ENCODE data around the gene SUN1.
"Not testable (repeated sequence)": the region's sequence is repeated elsewhere in the genome, so short reads cannot be mapped to it uniquely, and the experiment has no call there.

The SUN1 gene

DNA sequence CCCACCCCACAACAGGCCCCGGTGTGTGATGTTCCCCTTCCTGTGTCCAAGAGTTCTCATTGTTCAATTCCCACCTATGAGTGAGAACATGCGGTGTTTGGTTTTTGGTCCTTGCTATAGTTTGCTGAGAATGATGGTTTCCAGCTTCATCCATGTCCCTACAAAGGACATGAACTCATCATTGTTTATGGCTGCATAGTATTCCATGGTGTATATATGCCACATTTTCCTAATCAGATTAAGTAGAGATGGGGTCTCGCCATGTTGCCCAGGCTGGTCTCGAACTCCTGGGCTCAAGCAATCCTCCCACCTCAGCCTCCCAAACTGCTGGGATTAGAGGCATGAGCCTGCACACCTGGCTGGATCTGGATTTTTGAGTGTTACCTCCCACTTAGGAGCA is 28.5 kb upstream of the SUN1 start:
- DNase-seq, result not testable (repeated sequence)

- DNase-seq, result no peak
These were observed 27.0 kb upstream of the SUN1 start for GRCh38 chr7:805261-805660.

DNA sequence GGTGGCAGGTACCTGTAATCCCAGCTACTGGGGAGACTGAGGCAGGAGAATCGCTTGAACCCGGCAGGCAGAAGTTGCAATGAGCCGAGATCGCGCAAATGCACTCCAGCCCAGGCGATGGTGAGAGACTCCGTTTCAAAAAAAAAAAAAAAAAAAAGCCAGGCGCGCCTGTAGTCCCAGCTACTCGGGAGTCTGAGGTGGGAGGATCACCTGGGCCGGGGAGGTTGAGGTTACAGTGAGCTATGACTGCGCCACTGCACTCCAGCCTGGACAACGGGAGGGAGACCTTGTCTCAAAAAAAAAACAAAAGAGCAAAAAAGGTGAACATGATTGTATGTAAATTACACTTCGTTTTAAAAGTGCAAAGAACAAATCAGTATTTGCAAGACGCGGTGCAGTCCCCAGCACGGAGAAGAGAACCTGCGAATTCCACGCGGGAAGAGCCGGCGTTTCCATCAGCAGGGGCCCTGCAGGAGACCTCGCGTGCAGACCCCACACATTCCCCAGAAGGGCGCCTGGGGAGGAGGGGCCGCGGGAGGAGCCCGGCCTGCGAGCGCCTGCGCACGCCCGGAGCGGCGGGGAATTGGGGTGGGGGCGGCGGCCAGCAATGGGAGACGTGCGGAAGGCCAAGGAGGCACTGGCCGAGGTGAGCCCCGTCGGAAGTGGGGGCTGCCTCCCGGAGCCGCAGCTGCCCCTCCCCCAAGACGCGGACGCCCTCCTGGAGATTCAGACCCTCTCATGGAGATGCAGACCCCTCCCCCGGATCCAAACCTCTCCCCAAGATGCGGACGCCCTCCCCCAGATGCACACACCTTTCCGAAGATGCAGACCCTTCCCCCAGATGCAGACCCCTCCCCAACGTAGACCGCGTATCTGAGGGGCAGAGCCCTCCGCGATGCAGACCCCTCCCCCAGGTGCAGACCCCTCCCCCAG is 16.7 kb upstream of the SUN1 start:
- DNase-seq, result no peak

GRCh38 chr7:816300-816750 is 16.0 kb upstream of the SUN1 start:
- DNase-seq, result peak; percentile 94

DNA sequence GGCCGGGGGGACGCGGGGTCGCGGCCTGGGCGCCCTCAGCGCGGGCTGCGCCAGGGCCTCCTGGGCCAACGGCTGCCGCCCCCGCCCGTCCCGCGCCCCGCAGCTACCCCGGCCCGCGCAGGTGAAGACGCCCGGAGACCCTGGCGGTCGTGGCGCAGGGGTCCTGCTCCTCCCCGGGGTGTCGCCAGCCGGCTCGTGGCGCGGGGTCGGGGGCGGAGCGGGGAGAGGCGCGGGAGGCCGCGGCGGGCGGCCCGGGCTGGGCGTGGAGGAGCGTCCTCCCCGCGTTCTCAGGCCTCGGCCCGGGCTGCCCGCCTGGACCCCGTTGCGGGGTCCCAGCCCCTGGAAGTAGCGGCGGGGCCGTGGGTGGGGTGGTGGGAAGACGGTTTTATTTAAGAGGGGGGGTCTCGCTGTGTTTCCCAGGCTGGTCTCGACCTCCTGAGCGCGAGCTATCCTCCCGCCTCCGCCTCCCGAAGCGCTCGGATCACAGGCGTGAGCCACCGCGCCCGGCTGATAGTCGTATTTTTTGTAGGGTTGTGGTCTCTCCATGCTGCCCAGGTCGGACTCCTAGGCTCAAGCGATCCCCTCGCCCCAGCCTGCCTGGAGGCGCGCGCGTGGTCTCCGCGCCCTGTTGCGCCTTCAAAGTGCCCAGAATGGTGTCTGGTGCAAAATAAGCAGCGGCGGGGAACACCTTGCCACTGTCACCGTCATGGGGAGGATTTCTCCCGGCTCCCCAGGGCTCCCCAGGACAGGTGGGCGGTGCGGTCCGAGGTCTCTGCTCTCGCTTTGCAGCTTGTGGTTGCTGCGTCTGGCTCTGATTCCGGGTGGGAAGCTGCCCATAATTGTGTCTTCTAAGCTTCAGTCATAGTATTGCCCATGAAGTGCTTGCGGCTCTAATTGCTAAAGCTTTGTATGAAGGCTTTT is 15.3 kb upstream of the SUN1 start:
- no peak for DNase-seq

GRCh38 chr7:818031-818699 is 14.1 kb upstream of the SUN1 start:
- DNase-seq, result no peak

DNA sequence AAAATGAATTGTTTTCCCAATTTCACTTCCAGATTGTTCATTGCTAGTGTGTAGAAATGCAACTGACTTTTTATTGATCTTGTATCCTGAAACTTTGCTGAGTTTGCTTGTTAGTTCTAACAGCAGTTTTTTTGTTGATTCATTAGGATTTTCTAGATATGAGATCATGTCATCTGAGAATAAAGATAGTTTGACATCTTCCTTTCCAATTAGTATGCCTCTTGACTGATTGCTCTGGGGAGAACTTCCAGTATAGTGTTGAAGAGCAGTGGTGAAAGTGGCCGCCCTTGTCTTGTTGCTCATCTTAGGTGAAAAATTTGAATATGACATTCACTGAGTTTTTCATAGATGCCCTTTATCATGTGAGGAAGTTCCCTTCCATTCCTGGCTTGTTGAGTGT is 11.9 kb upstream of the SUN1 start:
- DNase-seq, result no peak

DNA sequence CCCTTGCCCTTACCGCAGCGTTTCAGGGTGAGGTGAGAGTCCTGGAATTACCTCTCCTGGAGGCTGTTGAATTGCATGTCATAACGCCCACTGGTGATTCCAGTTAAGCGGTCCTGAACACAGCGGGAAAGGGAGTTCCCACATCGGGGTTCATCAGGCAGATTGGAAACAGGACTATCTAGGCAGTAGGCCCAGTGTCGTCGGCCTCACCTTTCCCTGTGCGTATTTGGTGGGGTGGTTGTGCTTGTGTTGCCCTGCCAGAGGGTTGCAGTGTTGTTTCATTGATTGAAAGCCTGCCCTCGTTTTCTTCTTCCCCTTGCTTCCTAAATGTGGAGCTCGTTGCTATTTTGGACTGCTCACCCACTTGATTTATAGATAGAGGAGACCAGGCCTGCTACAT is 10.6 kb upstream of the SUN1 start:
- no peak for DNase-seq

GRCh38 chr7:822692-823276 is 9.5 kb upstream of the SUN1 start:
- DNase-seq, result no peak

- no peak for DNase-seq
These were observed 8.6 kb upstream of the SUN1 start for GRCh38 chr7:823649-824048.

- no peak for DNase-seq
These were observed 8.2 kb upstream of the SUN1 start for GRCh38 chr7:824081-824480.

- no peak for DNase-seq
These were observed 7.6 kb upstream of the SUN1 start for GRCh38 chr7:824664-825063.

DNA sequence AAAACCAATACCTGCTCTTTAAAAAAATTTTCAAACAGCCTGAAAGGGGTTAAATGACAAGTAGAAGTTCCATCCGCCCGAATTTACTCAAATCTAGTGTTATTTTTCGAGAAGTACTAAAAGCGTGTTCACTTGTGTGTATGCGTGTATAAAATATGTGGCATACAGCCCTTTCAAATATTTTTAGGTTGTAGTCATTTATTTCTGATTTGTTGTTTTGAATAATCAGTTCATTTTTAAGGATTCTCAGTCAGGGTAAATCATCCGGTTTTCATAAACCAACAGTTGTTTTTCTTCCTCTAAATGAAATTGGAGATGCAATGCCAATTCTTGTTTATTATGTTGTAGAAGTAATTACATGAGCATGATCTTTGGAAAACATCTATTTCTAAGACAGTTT is 6.9 kb upstream of the SUN1 start:
- no peak for DNase-seq

- DNase-seq, result no peak
These were observed 5.9 kb upstream of the SUN1 start for GRCh38 chr7:826230-826917.

GRCh38 chr7:828793-829561 is 3.3 kb upstream of the SUN1 start:
- DNase-seq, result no peak

GRCh38 chr7:830069-830468 is 2.2 kb upstream of the SUN1 start:
- DNase-seq, result no peak

DNA sequence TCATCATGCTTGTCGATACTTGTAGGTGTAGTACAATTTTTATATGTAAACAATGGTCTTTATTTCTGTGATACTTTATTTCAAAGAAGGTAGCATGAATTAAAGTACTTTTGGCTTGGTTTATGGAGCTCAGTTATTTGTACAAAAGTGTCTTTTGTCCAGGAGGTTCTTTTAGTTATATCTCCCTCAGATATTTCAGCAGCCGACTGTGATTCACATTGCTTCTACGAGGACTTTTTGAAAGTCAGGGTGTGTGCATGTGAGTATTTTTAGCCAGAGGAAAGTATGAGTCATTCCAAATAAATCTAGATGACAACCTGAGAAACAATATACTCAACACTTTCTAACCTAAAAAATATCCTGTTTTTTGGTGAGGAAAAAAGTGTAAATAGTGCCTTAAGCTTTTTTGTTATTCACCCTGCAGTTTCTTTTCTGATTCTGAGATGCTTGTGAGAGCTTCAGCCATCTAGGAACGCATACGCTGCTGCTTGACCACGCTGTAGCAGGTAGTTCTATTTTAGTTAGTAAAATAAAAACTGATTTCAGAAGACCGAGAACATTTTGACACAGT is 595 bp upstream of the SUN1 start:
- DNase-seq, result no peak

GRCh38 chr7:832968-833424 is 720 bp downstream of the SUN1 start:
- DNase-seq, result no peak

DNA sequence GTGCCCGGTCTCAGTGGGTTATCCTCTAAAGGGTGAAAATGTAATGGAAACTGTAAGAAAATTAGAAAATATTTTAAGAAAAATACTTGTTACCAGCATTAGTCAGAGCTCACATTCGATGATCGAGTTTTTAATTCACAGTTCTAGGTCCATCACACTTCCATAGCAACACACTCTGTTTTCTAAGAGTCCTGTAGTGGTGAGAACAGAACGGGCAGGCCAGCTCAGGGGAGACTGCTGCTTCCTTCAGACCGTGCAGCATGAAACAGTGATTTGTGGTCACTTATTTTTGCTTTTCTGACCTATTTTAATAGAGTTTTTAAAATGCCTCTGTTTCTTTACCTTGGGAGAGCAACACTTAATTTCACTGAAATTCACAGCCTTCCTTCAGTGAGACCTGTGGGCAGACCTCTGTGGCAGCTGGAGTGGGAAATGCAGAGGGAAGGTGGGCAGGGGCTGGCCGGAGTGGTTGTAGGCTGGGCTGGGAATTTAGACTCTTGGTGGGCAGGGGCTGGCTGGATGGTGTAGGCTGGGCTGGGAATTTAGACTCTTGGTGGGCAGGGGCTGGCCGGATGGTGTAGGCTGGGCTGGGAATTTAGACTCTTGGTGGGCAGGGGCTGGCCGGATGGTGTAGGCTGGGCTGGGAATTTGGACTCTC is 1.5 kb downstream of the SUN1 start:
- DNase-seq, result no peak

- DNase-seq, result no peak
These were observed 2.0 kb downstream of the SUN1 start for GRCh38 chr7:834277-834676.

Data from DMS 273 treated with DMSO at 0.1 percent for 48 hours (cell line).